Activated CD4-positive, alpha-beta memory T cell treated with anti-CD3 and anti-CD28 coated beads for 36 hours (primary cell): ENCODE measurements around the gene PRPS1L1. TPM values are rescaled to one million over a fixed set of nuclear protein-coding genes. Genes with fewer than 3 reads are reported as not detected.

Experiments
- CTCF ChIA-PET: fragments of 350-600 bp; sonication (Branson Sonifier 250); formaldehyde crosslinking; loops from one replicate; lab custom pipeline; 2021; ENCODE audit warnings: antibody characterized with exemption, inconsistent platforms; lab: Charles Lee
- POLR2A ChIA-PET: fragments of 350-600 bp; sonication (Branson Sonifier 250); formaldehyde crosslinking; loops from one replicate; lab custom pipeline; 2021; ENCODE audit warnings: antibody characterized with exemption; lab: Charles Lee
- DNase-seq: peaks from one replicate; pipeline ENCODE4 v3.0.0-alpha.2; 2020
- H3K27ac Mint-ChIP-seq: one replicate; pipeline ENCODE4 v1.8.0; 2021; ENCODE audit warnings: mixed read lengths
- H3K27me3 Mint-ChIP-seq: one replicate; pipeline ENCODE4 v1.8.0; 2021; ENCODE audit warnings: mixed read lengths
- H3K36me3 Mint-ChIP-seq: one replicate; pipeline ENCODE4 v1.8.0; 2021; ENCODE audit warnings: mixed read lengths
- H3K4me1 Mint-ChIP-seq: one replicate; pipeline ENCODE4 v1.8.0; 2021; ENCODE audit warnings: low read depth, mixed read lengths
- H3K4me3 Mint-ChIP-seq: one replicate; pipeline ENCODE4 v1.8.0; 2021; ENCODE audit warnings: mild to moderate bottlenecking, mixed read lengths
- H3K9me3 Mint-ChIP-seq: one replicate; pipeline ENCODE4 v1.8.0; 2021; ENCODE audit warnings: mixed read lengths
- intact Hi-C: fragments of 100-400 bp; cut with micrococcal nuclease; formaldehyde crosslinking; loops from one replicate; pipeline ENCODE4 v1.15.1; 2023
- total RNA-seq, 2 experiments: library from RNA; stranded (reverse); gene quantifications; one replicate each; pipeline ENCODE4 v1.2.3, GENCODE V29; 2021

PRPS1L1 gene
- total RNA-seq, 2 experiments from 2014 or later: not detected

DNA sequence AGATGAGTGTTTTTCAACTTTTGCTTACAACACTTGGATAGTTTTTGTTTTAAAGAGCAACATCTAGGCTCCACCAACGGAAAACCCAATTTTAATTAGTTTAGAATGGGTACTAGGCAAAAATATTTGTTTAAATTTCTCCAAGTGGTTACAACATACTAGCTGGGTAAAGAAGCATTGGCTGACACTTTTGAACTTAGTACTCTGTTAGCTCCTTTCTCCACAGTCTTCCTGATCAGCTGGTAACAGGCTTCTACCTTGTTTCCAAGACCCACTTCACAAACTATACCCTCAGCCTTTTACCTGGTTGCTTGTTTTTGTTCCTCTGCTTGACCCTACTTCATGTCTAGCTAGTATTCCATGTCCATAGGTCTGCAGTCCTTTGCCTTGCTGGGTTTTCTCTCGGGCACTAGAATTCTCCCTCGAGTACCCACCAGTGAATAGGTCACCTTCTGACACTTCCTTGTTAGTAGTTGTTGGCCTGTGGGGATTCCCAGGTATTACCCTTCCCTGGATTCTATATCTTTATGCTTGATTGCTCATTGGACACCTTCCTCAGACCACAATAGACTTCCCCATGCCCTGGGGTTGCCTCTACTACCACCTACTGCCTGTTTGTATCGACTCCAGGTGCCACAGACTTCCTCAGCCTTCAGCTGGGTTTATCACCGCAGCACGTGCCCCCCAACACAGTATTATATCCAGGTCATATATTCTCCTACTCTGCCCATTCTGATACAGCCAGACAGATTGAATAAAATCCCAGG, 42.0 kb downstream of the PRPS1L1 start:
- POLR2A ChIA-PET: no interaction called here
- H3K4me3 Mint-ChIP-seq: no peak overlapping the region
- H3K9me3 Mint-ChIP-seq: no peaks in the 10 kb centered on the region
- CTCF ChIA-PET: interaction anchor here (1.2 kb wide), 1 partner anchor 216 kb away, joined by 3 read pairs; no protein-coding TSS in a partner anchor
- peaks cover 4% of the 10 kb centered on the region for H3K27me3 Mint-ChIP-seq
- no peaks in the 10 kb centered on the region for H3K36me3 Mint-ChIP-seq
- peaks cover 3% of the 10 kb centered on the region for H3K4me1 Mint-ChIP-seq
- no peak overlapping the region for H3K27ac Mint-ChIP-seq
- intact Hi-C loops: no loop called here
- no peak for DNase-seq

DNA sequence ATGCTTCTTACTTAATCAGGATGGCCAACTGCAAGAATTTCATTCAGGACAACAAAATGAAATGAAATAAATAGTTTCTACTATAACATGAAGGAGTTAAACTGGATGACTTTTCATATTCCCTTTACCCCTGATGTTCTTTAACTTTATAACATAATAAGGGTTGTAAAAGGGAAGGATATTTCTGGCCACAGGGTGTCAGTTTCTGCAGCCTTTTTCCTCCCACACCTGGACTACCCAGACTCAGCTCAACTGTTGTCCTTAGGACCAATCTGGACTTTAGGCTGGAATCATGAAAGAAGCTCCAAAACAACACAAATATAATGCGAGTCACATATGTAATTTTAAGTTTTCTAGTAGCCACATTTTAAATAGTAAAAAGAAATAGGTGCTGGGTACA, 43.4 kb downstream of the PRPS1L1 start:
- Mint-ChIP-seq H3K36me3 (no peaks in the 10 kb centered on the region), H3K9me3 (no peaks in the 10 kb centered on the region), H3K27me3 (peaks cover 5% of the 10 kb centered on the region), H3K4me3 (no peak overlapping the region), H3K4me1 (peaks cover 3% of the 10 kb centered on the region), H3K27ac (no peak overlapping the region)
- intact Hi-C loops: no loop called here
- DNase-seq: no peak
- CTCF ChIA-PET: interaction anchor here (1.2 kb wide), 1 partner anchor 214 kb away, joined by 3 read pairs; no protein-coding TSS in a partner anchor
- POLR2A ChIA-PET: no interaction called here

- intact Hi-C loops: no loop called here
- Mint-ChIP-seq H3K4me3 (no peak overlapping the region), H3K9me3 (no peaks in the 10 kb centered on the region), H3K27me3 (peaks cover 5% of the 10 kb centered on the region), H3K27ac (no peak overlapping the region), H3K36me3 (no peaks in the 10 kb centered on the region), H3K4me1 (peaks cover 3% of the 10 kb centered on the region)
- POLR2A ChIA-PET: no interaction called here
- CTCF ChIA-PET: no interaction called here
- DNase-seq: no peak
These were observed 44.2 kb downstream of the PRPS1L1 start for GRCh38 chr7:17983221-17984062.

DNA sequence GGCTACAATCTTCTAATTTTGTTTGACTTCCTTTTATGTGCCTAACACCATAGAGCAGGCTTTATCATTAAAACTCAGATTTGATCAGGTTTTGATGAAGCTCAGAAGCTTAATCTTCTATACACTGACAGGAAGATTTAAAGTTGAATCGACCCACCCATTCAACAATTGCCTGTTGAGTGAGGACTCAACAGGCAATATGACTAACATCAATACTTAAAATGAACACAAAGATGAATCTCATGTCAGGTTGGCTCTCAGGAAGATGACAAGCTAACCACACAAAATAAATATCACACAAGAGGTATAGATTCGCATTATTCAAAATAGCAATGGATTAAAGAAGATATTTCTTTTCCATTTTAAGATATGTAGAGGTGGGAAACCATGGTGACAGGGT, 50.7 kb downstream of the PRPS1L1 start:
- intact Hi-C loops: no loop called here
- Mint-ChIP-seq H3K4me3 (no peak overlapping the region), H3K36me3 (no peaks in the 10 kb centered on the region), H3K27me3 (peaks cover 2% of the 10 kb centered on the region), H3K27ac (no peak overlapping the region), H3K9me3 (no peaks in the 10 kb centered on the region), H3K4me1 (peaks cover 2% of the 10 kb centered on the region)
- ChIA-PET CTCF (no interaction called here), POLR2A (no interaction called here)
- no peak for DNase-seq

Other genes starting within 250 kb of the PRPS1L1 start
- gene SNX13, start 87.4 kb downstream of the PRPS1L1 start, total RNA-seq: 10 to 100 TPM; 18.6 to 19.8 TPM